Activated effector memory CD4-positive, alpha-beta T cell treated with Interleukin-2 at 50 U/mL for 16 hours (primary cell): ENCODE data around the gene HECTD1.
"Not testable (repeated sequence)": the region's sequence is repeated elsewhere in the genome, so short reads cannot be mapped to it uniquely, and the experiment has no call there.

ENCODE experiments used
- DNase-seq: peaks from one replicate; pipeline ENCODE4 v3.0.0-alpha.2; 2020

Gene HECTD1

DNA sequence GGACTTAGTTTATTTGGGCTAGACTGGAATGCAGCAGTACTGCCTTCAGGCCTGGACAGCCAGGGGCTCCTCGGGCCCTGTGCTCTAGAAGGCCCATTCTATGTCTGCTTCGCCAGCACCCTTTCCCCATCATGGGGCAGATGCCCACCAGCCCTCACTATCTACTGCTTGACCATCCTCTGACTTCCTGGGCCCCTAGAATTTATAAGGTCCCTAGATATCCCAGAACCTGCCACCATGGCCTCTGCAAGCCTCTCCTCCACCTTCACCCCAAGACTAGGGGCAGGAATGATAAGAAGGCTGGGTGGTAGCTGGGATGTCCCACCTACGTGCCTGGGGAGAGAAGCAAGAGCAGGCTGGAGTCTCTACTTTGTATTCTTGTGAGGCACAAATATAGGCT lies 122.6 kb downstream of the HECTD1 start:
- DNase-seq: no peak

DNA sequence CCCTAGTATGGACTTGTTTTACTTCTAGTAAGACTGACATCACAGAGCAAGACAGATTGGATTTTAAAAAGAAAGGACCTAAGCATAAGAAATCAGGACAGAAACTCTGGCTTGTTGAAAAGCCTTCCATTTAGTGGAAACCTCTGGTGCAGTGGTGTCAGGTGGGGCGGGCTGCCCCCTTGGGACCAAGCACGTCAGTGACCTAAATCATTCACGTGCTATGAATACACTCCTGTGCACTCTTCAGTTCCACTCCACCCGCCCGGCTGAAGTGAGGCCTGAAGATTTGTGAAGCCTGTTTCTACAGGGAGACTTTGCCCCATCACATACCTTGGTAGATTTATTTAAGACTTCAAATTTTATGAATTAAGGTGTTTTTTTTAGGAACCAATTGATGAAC lies 123.2 kb downstream of the HECTD1 start:
- no peak for DNase-seq

DNA sequence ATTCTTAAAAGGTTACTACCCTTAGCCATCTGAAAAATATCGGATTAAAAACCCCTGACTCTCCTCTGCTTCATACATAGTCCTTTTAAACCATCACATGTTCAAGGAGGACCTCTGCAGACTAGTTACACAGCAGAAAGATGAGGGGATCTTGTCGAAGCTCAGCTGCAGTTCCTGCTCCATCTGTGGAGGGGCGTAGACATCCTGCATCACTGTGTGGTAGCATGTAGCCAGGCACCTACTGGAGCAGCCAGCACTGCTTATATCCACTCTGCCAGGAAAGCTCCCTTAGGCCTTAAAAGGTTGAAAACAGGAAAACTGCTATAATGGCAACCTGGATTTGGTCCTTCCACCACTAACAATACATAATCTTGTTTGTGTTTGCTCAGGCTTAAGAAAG lies 123.8 kb downstream of the HECTD1 start:
- no peak for DNase-seq

DNA sequence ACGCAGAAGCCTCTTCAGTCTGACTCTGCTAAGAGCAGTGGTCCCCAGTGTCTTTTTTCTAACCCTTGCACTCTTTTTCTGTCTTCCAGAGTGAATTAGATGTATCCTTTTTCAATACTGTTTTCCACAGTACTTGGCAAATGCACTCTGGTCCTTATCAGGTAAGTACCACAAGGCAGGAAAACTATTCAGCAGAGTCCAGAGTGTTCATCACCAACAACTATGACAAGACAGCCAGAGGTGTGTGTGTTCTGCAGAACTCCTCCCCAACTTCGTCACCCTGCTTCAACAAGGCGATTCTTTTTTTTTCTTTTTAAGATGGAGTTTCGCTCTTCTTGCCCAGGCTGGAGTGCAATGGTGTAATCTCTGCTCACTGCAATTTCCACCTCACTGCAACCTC lies 127.1 kb downstream of the HECTD1 start:
- DNase-seq: no peak

DNA sequence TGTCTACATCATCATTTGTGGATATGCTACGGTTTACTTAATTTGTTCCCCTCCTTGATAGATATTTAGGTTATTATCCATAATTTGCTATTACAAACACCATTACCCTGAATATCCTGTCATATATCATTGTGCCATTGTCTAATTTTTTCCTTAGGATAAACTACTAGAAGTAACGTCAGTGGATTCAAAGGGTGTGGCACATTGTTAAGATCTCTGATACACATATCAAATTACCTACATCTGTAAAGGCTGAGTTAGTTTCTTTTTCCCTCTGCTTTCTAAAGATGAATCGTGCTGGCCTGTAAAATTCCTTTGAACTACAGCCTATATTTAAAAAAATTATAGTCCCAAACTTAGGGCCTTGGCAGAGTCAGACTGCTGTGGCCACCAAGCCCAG lies 127.5 kb downstream of the HECTD1 start:
- no peak for DNase-seq

DNA sequence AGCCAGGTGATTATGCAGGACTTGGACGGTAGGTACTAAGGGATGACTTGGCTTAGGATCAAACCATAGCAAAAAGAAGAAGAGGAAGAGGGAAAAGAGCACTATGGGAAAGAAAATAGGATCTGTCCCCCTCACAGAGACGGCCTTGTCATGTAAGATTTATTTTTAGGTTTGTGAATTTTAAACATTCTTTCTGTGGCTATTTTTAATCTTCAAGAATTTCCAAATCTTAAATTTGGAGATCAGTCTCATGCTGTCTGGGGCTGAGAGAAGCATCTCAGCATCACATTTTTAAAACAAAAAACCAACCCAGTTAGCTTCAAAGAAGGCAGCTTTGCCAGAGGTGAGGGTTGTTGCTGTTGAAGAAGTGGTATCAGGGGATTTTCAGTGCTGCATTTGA lies 128.8 kb downstream of the HECTD1 start:
- no peak for DNase-seq

DNA sequence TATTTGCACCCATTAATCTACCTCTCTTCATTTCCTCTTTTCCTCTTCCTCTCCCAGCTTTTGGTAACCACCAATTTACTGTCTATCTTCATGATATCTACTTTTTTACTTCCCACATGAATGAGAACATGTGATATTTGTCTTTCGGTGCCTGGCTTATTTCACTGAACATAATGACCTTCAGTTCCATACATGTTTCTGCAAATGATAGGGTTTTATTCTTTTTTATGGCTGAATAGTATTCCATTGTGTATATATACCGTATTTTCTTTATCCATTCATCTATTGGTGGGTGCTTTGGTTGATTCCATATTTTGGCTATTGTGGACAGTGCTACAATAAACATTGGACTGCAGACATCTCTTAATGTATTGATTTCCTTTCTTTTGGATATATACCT lies 132.4 kb downstream of the HECTD1 start:
- no peak for DNase-seq

DNA sequence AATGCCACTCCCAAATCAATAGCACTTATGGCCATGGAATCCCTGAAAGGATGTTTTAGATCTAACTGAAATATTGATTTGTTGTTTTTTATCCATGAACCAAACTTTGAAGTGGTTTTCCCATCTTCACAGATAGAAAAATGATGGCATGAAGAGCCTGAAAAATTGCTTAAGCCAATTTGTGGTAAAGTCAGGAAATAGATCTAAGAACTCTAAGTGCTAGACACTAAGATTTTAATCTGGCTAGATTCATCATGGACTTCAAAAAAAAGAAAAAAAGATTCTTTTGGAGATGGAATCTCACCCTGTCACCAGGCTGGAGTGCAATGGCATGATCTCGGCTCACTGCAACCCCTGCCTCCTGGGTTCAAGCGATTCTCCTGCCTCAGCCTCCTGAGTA lies 136.4 kb downstream of the HECTD1 start:
- DNase-seq: no peak

DNA sequence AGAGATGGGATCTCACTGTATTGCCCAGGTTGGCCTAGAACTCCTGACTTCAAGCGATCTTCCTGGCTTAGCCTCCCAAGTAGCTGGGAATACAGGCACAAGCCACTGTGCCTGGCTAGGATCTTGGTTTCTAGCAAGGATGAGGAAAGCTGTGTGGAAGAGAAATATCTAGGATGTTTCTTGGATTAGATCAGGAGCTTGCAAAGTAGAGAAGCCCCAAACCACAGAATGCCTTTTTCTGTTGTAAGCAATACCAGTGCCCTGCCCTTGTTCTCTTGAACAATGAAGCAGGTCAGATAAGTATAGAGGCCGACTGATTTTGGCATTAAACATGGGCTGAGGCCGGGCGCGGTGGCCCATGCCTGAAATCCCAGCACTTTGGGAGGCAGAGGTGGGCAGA lies 137.2 kb downstream of the HECTD1 start:
- DNase-seq: no peak

DNA sequence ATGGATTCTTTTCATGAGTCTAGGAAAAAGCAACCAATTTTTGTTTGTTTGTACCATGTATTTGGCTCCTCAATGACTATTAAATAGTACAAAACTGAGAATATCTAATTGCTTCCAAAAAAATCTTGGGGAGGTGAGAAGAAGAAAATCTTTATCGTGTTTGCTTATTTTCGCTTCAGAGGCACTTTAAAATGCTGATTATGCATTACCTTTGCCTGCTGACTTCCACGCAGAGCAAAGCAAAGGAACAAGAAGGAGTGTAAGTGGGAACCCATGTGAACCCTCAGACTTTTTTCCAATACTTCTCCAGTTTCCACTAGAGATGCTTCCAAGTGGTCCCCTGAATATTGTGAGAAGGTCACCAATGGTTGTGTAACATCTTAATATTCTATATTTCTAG lies 138.2 kb downstream of the HECTD1 start:
- no peak for DNase-seq

DNA sequence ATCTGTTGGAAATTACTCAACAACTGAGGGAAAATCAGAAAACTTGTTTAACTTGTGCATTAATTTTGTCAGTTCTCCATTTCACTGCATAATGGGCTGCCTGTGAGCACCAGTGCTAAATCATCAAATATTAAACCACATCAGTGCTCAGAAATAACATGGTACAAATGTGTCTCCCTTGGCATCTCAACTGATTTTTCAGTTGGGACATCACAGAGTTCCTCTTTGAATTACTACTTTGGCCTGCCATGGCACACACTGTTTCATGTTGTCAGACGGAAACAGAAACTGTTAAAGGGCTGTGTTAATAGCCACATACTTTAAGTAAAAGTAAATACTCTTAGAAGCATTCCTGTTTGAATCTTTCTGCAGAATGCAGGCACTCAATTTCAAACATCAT lies 139.4 kb downstream of the HECTD1 start:
- no peak for DNase-seq

DNA sequence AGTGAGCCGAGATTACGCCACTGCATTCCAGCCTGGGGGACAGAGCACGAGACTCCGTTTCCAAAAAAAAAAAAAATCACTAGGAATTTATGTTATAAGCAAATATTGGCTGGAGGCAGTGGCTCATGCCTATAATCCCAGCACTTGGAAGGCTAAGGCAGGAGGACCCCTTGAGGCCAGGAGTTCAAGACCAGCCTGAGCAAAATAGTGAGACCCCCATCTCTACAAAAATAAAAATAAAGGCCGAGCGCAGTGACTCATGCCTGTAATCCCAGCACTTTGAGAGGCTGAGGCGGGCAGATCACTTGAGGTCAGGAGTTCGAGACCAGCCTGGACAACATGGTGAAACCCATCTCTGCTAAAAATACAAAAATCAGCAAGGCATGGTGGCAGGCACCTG lies 144.7 kb downstream of the HECTD1 start:
- not testable (repeated sequence) for DNase-seq

DNA sequence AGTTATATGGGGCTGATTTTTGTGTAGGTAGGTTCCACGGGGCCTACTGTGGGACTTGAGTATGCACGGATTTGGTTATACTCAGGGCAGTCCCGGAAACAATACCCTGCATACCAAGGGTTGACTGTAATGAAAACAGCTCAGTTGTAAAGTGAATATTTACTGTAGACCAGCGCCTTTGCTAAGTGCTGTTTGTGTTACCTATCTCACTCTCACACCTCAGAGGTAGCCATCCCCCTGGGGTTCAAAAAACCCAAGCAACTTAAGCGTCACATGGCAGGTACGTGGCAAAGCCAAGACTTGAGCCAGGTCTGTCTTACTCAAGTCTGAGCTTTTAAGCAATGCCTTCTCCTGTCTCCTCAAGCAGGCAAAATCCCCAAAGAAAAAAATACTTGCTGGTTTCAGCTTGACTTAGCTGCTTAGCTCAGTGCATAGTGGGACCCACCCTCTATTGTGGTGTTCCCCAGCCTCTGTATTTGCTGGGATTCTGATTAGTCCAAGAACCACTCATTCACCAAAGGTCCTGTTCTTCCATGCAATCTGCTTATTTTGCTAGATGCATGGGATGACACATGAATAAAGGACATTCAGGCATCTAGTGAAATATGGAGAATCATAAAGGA lies 147.2 kb downstream of the HECTD1 start:
- no peak for DNase-seq

DNA sequence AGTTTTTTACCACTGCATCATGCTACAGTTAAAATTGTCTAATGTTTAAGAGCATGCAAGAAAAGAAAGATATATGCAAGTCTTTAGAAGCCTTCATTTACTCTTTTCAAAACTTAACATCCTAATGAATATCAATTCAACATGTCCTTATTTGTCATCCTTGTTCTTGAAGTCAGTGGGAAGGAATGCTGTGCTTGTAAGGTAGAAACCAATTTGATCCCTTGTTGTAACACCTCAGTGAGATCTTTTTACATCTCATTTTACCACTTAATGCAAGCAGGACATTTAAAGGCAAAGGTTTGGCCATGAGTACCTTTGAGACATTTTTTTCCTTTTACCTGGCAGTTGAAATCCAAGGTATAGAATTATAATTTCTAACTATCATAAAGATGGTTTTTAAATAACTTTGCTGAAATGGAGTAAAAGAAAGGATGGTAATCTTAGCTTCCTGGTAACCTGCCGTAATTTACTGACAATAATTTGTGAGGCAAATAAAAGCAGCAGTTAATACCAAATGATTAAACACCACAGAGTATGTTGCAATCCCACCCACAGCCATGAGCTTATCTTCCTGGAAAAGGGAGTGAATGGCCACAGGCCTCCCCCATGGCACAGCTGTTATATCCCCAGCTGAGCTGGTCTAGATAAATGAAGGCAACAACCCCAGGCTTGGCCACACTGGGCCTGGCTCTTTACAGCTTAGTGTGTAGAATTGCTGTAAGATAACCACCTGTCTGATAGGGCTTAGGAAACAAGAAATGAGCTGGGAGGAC lies 148.3 kb downstream of the HECTD1 start:
- DNase-seq: no peak

DNA sequence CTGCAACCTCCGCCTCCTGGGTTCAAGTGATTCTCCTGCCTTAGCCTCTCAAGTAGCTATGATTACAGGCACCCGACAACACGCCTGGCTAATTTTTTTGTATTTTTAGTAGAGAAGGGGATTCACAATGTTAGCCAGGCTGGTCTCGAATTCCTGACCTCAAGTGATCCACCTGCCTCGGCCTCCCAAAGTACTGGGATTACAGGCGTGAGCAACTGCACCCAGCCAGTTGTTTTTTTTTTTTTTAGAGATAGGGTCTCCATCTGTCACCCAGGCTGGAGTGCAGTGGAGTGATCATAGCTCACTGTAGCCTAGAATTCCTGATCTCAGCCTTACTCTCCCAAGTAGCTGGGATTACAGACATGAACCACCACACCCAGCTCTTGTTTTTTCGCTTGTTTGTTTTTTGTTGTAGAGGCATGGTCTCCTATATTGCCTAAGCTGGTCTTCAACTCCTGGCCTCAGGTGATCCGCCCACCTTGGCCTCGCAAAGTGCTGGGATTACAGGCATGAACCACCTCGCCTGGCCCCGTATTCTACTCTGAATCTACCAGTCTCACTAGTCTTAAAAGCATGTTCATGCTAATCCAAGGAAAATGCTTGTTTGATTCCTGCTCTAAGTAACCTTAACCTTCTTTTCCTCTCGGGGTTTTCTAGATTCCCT lies 149.8 kb downstream of the HECTD1 start:
- DNase-seq: no peak

DNA sequence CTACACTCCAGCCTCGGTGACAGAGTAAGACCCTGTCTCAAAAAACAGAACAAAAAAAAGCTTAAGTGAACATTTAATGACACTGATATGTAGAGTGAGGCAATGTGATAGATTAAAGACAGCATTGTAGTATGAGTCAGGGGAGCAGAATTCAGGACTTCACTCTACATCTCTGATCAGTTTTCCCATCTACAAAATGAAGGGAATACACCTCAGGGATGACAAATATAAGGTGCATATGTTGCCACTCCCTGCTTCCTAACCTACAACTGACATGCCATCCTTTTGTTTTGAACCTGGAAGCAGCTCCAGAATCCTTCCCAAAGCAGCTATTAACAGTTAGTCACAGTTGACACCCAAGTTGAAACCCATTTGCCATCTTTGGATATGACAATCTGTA lies 150.6 kb downstream of the HECTD1 start:
- no peak for DNase-seq

DNA sequence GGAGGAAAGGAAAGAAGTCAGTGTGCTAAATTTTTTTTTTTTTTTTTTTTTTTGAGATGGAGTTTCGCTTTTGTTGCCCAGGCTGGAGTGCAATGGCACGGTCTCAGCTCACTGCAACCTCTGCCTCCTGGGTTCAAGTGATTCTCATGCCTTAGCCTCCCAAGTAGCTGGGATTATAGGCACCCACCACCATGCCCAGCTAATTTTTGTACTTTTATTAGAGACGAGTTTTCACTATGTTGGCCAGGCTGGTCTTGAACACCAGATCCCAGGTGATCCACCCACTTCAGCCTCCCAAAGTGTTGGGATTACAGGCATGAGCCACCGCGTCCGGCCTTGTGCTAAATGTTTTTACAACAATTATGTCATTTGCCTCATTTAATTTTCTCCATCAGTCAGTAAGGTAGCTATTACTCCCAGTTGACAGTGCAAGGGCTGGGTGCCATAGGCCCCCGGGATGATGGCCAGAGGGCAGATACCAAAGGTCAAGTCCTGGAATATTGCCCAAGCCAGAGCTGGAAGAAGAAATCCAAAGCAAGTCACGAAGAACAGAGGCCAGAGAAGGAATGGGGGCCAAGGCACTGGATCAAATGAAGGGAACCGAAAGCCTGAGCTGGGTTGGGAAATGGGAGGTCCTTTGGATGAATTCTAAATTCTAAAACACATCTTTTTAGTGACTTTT lies 154.5 kb downstream of the HECTD1 start:
- DNase-seq: not testable (repeated sequence)

DNA sequence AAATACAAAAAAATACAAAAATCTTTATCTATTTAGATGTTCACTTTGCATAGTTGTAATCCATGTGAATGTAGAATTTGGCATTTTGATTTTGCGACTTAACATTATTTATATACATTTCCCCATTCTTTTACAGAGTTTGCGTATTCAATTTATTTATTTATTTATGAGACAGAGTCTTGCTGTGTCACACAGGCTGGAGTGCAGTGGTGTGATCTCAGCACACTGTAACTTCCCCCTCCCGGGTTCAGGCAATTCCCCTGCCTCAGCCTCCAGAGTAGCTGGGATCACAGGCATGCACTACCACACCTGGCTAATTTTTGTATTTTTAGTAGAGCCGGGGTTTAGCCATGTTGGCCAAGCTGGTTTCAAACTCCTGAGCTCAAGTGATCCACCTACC lies 156.1 kb downstream of the HECTD1 start:
- no peak for DNase-seq

DNA sequence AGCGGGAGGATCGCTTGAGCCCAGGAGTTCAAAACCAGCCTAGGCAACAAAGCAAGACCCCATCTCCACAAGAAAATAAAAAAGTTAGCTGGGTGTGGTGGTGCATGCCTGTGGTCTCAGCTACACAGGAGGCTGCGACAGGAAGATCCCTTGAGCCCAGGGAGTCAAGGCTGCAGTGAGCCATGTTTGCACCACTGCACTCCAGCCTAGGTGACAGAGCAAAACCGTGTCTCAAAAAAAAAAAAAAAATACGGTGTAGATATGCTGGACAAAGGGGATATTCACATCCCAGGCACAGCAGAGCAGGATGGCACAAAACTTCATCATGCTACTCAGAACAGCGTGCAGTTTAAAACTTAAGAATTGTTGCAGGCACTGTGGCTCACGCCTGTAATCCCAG lies 156.6 kb downstream of the HECTD1 start:
- DNase-seq: no peak
